ENCODE data around the gene AUTS2.

The AUTS2 gene

GRCh38 chr7:70830426-70830825 lies 1232.2 kb downstream of the AUTS2 start:
- no peak for DNase-seq (ENCODE audit: extremely low read depth, low read depth)
- H3K4me3 ChIP-seq (replicated peaks; ENCODE audit: low read depth, low read length): no peak overlapping the region
- TF ChIP-seq, protein P1, sequence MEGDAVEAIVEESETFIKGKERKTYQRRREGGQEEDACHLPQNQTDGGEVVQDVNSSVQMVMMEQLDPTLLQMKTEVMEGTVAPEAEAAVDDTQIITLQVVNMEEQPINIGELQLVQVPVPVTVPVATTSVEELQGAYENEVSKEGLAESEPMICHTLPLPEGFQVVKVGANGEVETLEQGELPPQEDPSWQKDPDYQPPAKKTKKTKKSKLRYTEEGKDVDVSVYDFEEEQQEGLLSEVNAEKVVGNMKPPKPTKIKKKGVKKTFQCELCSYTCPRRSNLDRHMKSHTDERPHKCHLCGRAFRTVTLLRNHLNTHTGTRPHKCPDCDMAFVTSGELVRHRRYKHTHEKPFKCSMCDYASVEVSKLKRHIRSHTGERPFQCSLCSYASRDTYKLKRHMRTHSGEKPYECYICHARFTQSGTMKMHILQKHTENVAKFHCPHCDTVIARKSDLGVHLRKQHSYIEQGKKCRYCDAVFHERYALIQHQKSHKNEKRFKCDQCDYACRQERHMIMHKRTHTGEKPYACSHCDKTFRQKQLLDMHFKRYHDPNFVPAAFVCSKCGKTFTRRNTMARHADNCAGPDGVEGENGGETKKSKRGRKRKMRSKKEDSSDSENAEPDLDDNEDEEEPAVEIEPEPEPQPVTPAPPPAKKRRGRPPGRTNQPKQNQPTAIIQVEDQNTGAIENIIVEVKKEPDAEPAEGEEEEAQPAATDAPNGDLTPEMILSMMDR (IDR thresholded peaks at IDR 0.05; ENCODE audit: low read depth, low read length, missing control alignments): no peak

- H3K4me3 ChIP-seq (replicated peaks; ENCODE audit: low read depth, low read length): no peak overlapping the region
- TF ChIP-seq, protein P1 (IDR thresholded peaks at IDR 0.05; ENCODE audit: low read depth, low read length, missing control alignments): no peak
- no peak for DNase-seq (ENCODE audit: extremely low read depth, low read depth)
Measured at GRCh38 chr7:70833726-70834125, 1235.5 kb downstream of the AUTS2 start.

DNA sequence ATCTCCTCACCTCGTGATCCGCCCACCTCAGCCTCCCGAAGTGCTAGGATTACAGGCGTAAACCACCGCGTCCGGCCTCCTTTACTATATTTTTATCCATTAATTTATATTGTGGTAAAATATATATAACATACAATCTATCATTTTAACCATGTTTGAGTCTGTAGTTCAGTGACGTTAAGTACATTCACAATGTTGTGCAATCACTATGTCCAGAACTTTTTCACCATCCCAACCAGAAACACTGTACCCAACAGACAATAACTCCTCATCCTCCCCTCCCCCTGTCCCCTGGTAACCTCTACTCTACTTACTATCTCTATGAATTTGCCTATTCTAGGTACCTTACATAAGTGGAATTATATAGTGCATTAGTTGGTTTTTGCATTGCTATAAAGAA lies 1236.1 kb downstream of the AUTS2 start:
- DNase-seq (ENCODE audit: extremely low read depth, low read depth): no peak
- H3K4me3 ChIP-seq (replicated peaks; ENCODE audit: low read depth, low read length): no peak overlapping the region
- TF ChIP-seq, protein P1 (IDR thresholded peaks at IDR 0.05; ENCODE audit: low read depth, low read length, missing control alignments): no peak

DNA sequence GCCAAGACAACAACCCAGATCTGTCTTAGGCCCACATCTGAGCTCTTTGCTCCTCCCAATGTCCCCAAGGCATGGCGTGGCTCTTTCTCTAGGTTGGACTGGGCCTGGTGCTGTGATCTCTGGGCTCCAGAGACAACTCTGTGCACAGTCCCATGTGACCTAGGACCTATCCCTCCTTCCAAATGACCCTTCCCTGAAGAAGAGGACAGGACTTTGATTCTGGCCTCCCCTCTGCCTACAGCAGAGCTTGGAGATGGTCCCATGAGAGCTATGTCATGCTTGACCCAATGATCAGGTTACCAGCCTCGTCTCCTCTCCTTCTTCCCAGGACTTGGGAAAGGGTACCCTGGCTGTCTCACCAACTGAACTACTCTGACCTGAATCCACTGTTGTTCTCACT lies 1237.4 kb downstream of the AUTS2 start:
- TF ChIP-seq, protein P1 (IDR thresholded peaks at IDR 0.05; ENCODE audit: low read depth, low read length, missing control alignments): no peak
- H3K4me3 ChIP-seq (replicated peaks; ENCODE audit: low read depth, low read length): no peak overlapping the region
- no peak for DNase-seq (ENCODE audit: extremely low read depth, low read depth)

- no peak overlapping the region for H3K4me3 ChIP-seq (replicated peaks; ENCODE audit: low read depth, low read length)
- TF ChIP-seq, protein P1 (IDR thresholded peaks at IDR 0.05; ENCODE audit: low read depth, low read length, missing control alignments): no peak
- no peak for DNase-seq (ENCODE audit: extremely low read depth, low read depth)
Measured at GRCh38 chr7:70836279-70836678, 1238.0 kb downstream of the AUTS2 start.

- TF ChIP-seq, protein P1 (IDR thresholded peaks at IDR 0.05; ENCODE audit: low read depth, low read length, missing control alignments): no peak
- no peak for DNase-seq (ENCODE audit: extremely low read depth, low read depth)
- no peak overlapping the region for H3K4me3 ChIP-seq (replicated peaks; ENCODE audit: low read depth, low read length)
Measured at GRCh38 chr7:70836946-70837345, 1238.7 kb downstream of the AUTS2 start.

- no peak overlapping the region for H3K4me3 ChIP-seq (replicated peaks; ENCODE audit: low read depth, low read length)
- no peak for DNase-seq (ENCODE audit: extremely low read depth, low read depth)
- TF ChIP-seq, protein P1 (IDR thresholded peaks at IDR 0.05; ENCODE audit: low read depth, low read length, missing control alignments): no peak
Measured at GRCh38 chr7:70837589-70837988, 1239.3 kb downstream of the AUTS2 start.

All from HFF-Myc (cell line).